C4-2B (cell line): ENCODE measurements around the gene ZBTB20.

Experiments
- H3K27ac ChIP-seq: fragments of 450-650 bp; 2 replicates; pipeline ENCODE4 v1.5.1; 2017
- ZFX ChIP-seq: fragments of 450-650 bp; IDR thresholded peaks from 2 replicates; pipeline ENCODE4 v1.6.1; 2017
- TF ChIP-seq, protein P1 (sequence below): fragments of 450-650 bp; conservative IDR thresholded peaks from 2 replicates; pipeline ENCODE4 v1.5.1; 2017; ENCODE audit warnings: mild to moderate bottlenecking

The ZBTB20 gene

DNA sequence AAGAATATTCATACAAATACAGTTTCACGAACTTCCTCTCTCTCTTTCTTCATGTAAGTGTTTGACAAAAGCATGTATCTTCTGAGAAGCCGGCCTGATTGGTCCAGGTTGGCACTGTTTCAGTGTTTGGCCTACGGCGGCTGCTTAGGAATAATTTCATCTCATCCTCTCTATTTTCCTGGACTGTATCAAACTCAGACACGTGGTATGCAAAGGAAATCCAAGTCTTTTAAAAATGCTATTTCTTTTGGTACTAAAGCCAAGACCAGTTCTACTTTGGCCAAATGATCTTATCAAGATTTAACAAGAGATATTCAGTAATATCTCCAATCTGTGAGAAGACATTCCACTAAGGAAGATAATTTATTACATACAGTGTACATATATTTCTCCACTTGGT lies 700.5 kb downstream of the ZBTB20 start:
- no peak for TF ChIP-seq ZFX
- TF ChIP-seq, protein P1, sequence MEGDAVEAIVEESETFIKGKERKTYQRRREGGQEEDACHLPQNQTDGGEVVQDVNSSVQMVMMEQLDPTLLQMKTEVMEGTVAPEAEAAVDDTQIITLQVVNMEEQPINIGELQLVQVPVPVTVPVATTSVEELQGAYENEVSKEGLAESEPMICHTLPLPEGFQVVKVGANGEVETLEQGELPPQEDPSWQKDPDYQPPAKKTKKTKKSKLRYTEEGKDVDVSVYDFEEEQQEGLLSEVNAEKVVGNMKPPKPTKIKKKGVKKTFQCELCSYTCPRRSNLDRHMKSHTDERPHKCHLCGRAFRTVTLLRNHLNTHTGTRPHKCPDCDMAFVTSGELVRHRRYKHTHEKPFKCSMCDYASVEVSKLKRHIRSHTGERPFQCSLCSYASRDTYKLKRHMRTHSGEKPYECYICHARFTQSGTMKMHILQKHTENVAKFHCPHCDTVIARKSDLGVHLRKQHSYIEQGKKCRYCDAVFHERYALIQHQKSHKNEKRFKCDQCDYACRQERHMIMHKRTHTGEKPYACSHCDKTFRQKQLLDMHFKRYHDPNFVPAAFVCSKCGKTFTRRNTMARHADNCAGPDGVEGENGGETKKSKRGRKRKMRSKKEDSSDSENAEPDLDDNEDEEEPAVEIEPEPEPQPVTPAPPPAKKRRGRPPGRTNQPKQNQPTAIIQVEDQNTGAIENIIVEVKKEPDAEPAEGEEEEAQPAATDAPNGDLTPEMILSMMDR, result no peak
- H3K27ac ChIP-seq, result no peak overlapping the region

DNA sequence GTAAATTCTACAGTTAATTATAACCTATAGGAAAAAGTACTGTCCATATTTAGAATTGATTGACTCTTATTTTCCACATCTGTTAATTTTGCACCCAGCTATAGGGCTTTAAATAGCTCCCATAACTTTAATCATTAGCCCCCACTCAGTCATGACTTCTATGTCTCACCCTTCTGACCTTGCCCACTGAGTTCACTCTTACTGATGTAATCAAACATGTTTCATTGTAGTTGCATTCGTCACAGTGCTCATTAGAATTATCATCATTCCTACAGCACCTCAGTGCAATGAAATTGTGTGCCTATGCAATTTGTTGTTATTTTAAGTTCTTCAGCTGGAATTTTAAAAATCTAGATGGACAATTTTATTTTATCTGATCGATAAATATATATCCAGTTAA lies 701.9 kb downstream of the ZBTB20 start:
- H3K27ac ChIP-seq, result no peak overlapping the region
- TF ChIP-seq ZFX, result no peak
- TF ChIP-seq, protein P1, result no peak

DNA sequence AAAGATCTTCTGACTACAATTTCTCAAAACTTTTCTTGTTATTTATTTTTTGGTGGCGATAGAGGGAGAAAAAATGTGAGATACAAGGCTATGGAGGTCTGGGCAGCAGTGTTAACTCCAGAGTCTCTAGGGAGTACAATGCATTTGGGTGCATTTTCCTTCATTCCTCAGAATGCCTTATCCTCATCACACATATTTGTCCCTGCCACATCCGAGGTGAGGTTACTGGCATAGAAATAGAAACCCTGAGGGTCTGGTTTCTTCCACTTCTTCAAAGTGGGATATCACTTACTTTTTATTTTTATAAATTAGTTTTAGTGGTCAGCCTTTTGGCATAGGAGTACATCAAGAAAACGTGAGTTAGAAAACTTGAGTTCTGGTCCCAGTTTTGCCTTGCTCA lies 702.9 kb downstream of the ZBTB20 start:
- H3K27ac ChIP-seq, result no peak overlapping the region

DNA sequence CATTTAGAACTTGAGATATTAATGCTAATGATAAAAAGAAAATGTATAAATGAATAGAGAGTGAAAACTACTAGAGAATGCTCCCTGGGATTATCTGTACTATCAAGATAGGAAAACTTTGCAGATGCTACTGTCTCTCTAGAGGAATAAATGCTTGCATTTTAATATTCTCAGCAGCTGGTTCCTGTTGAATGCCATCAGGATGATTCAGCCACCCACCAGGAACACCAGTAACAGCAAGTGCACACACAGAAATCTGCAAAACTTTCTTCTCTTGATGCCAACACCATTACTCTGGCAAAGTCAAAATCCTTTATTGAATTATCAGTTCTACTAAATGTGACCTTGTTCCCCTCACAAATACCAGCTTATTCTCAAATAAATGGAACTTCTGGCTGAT lies 704.8 kb downstream of the ZBTB20 start:
- H3K27ac ChIP-seq, result no peak overlapping the region
- TF ChIP-seq, protein P1, result no peak
- TF ChIP-seq ZFX, result no peak

More for the DNA sequence above, 702.9 kb downstream of the ZBTB20 start:
- TF ChIP-seq, protein P1, result no peak
- TF ChIP-seq ZFX, result no peak

DNA sequence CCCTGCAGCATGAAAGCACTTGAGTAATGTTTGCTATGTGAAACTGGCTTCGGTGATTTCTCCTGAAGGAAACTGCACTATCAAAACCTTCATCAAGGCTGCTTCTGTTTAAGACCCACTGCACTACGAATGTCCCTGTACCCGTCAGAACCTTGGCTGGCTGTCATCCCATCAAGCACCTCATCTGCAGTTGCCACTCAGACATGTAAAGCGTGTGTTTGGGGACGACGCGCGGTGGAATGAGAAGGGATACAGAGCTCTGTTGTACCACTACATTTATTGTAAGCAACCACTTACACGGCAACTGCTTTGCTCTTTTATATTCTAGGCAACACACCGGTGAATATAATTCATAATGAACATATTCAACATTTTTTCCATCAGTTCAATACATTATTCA lies 705.7 kb downstream of the ZBTB20 start:
- no peak overlapping the region for H3K27ac ChIP-seq
- TF ChIP-seq ZFX, result no peak
- TF ChIP-seq, protein P1, result no peak

DNA sequence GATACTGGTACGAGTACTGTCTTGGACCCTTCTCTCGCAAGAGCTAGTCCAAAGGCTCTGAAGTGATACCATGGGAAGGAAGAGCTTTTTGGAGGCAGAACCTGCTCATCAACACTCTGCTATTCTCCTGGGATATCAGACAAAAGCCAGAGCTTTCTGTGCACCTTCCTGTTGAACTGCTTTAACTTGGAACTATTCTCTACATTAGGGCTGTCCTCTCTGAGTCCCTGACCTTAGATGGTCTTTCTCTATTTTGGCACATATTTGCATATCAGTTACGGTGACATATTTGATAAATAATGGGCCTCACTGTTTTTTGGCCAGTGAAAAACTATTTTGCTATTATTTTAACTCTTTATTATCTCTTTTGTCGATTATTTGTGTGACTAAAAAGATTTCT lies 706.4 kb downstream of the ZBTB20 start:
- no peak overlapping the region for H3K27ac ChIP-seq
- TF ChIP-seq ZFX, result no peak
- TF ChIP-seq, protein P1, result no peak

DNA sequence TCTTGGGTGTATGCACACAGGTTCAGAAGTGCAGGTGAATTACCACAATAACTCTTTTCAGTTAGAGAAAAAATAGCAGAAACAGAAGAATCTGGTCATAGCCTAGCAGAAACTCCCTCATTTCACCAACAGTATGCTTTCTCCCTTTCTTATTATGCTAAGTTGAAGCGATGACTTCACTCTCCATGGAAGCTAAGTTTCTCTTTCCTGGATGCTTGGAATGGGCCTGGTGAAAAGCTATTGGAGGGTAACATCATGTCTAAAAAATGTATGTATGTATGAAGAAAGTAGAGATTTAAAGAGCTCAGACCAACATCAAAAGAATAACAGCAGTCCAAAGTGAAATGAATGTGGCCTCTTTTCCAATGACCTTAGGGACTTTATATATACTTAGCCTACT lies 707.8 kb downstream of the ZBTB20 start:
- no peak for TF ChIP-seq ZFX
- TF ChIP-seq, protein P1, result no peak
- no peak overlapping the region for H3K27ac ChIP-seq
